NCI-H1417 treated with DMSO at 0.1 percent for 48 hours (cell line): ENCODE measurements around the gene PCP4.
"Not testable (repeated sequence)": the region's sequence is repeated elsewhere in the genome, so short reads cannot be mapped to it uniquely, and the experiment has no call there.

Source experiments
- DNase-seq: peaks from one replicate; lab custom pipeline; 2025; lab: John Stamatoyannopoulos, UW

PCP4 gene

DNA sequence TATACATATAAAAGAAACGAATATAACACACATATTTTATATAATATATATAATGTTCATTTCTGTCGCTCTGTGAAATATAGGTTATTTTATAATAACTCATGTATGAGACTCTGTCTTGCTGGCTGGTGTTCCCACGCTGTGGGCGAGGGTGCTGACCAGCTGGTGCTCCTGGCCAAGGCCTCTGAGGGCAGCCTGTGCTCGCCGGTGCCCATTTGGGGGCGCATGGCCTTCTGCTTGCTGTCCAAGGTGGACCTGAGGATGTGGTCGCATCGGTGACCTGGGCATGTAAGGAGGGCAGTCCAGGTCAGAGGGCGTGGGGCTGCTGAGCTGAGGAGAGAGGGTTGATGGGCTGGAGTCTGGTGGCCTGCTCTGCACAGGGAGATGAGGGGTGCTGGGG is 1.1 kb upstream of the PCP4 start:
- no peak for DNase-seq

DNA sequence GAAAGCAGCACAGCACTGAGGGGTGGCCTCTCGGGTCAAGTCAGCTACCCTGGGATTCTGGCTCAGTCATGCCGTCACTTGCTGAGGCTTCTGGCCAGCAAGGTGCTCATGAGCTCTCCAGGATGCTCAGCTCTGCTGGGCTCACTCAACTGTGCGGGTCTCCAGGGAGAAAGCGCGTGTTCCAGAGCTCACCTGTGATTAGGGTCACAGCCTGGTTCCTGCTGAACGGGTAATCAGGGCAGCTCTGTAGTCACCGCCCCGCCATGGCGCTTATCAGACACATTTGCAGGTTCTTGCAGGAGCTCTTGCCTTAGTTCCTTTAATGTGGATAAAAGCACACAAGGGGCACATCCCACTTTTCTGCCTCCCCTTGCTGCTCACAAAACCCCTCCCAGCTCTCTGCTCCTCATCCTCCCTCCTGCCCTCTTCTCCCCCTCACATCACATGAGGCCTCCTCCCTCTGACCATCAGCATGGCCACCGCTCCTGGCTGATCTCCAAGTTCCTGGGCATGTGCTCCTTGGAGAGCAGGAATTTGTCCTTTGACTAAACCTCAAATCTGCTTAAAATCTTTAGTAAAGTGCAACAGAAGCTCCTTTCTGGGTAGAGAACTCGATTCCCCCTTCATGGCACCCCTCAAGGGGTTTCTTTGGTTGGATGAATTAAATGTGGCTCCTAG is 2.0 kb downstream of the PCP4 start:
- DNase-seq, result no peak

DNA sequence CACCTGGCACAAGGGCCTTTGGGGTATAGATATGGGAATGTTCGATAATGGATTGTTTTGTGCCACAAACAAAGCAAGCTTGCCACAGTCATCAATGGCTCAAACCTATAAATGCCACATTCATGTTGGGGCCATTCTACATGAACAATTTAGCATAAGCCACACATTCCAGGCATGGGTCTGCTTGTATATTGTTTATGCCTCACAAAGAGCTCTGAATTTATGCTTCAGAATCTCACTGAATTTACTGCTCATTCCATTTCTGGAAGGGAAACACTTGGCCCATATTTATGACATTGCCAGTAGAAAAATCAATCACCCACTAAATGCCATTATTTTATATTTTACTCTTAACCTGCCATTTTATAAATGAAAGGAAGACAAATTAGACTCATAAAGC is 6.4 kb downstream of the PCP4 start:
- DNase-seq, result no peak

DNA sequence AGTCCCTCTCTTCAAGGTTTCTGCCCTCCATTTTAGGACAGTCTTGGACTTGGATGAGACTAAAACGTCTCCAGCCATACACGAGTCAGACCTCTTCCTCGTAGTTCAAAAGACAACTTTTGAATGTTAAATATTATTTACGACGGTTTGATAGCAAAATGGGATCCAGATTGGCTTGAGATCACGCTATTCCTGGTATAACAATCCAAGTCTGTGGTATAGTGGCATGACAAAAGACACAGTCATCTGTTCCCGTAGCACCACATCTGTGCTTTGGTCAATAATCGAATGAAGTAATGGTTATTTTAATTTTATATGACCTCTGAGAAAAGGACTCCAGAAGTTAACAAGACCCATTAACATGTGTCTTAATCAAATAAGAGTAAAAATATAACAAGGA is 7.0 kb downstream of the PCP4 start:
- no peak for DNase-seq

DNA sequence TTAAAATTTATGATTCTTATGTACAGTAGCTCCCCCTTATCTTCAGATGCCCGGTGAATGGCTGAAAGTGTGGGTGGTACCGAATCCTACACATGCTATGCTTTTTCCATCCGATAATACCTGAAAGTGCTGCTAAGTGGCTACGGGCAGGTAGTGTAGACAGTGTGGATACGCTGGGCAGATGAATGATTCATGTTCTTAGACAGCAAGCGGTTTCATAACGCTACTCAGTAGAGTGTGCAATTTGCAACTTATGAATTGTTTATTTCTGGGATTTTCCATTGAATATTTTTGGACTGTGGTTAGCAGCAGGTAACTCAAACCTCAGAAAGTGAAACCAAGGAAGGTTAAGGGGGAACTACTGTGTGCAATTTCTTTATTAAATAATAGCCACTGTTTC is 7.5 kb downstream of the PCP4 start:
- DNase-seq, result no peak

DNA sequence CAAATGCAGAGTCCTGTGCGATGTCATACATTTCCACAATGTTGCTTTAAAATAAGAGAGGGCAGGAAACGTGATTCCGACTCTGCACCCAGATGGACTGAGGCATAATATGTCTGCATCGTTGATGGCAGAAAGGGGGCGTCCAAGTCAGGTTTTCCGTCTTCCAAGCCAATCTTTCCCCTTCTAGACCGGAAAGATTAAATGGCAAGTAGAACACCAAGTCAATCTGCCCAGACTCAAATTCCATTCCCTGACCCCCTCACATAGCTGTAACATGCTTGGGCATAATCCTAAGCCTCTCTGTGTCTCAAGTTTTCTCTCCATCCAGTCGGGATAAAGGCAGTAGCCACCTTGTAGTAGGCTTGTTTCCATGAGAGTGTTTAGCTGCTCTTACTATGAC is 14.4 kb downstream of the PCP4 start:
- DNase-seq, result no peak

DNA sequence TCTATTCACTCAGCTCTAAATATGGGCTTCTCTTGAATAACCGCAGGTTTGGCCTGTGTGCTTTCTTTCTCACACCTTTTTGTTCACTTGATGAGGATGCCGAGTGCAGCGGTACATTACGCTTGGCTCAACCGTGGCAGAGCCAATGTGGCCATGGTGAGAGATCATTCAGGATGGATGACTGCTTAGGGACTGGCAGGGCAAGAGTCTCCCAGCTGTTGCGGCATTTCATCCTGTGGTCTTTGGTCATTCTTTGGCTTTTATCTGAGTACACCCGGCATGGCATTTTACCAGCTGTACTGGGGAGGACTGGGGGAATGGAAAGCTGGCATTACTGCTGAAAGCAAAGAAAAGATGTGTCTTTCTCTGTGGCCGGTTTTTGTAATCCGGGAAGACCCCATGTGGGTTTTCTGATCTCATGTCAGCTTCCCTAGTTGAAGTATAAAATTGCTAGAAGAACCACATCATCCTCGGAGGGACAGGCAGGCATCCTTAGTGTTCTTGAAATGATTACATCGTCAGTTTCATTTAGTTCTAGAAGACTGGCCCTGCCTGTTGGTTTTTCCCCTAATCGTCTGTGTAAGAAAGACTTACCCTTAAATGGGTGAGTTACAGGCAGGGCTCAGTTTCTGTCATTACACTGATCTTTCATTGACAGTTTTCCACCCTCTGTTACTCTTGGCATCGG is 15.1 kb downstream of the PCP4 start:
- DNase-seq, result no peak

DNA sequence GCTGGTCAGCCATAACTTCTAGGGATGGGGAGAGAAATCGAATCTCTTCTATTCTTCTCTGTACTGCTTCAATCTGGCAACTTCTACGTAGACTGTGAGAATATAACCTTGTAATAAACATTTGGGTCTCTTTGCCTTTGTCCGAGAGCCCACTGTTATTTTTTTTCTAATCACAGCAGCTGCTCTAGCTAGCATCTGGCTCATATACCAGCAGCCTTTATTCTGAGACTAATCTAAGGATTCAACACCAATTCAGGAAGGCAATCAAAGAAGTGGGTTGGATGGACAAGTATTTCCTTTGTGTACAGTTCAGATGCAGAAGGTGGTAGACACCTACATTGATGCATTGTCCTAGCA is 15.6 kb downstream of the PCP4 start:
- DNase-seq, result no peak

DNA sequence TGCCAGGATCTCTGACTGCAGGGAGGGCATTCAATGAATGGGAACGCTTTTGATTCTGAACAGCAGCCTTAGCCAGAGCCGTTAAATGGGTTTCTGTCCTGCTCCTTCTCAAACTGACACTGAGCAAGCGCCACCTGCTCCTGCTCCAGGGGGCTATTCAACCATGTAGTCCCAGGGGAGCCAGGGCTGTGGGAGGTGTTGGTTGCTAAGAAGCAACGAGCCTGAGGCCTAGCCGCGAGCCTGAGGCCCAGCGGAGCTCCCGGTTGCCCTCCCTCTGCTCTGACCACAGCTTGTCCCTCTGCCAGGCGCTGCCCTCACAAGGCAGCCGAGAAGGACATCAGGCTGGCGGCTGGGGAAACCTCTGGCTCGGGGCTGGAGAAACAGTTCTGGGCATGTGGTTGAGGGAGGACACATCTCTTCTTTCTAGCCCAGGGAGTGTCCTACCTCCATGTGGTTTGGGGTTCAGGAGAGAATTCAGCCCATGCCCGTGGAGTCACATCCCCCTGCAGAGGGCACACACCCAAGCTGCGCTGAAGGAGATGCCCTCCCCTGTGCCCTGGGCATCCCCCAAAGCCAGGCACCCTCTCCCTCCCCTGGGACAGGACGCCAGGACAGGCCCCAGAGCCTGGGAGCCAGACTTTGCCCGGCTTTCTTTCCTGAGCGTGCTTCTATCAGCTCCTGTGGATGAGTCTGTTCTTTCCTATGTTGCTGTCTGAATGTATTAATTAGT is 18.0 kb downstream of the PCP4 start:
- peak; percentile 73 for DNase-seq

DNA sequence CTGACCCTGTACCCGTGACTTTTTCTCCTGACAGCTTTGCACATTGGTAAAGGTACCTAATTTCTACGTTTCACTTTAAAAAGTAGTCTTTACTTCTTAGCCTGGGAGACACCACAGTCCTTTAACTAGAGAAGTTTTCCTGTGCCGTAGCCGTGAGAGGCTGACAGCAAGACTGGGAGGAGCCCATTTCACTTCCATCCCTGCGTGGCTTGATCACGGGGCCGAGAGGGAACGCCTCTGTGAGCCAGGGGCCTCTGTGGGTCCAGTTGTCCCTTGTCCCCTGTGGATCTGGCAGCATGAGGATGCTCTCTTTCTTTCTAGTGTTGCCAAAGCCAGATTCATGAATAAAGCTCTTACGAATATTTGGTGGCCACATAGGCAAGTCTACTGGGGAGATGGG is 21.6 kb downstream of the PCP4 start:
- DNase-seq, result no peak

DNA sequence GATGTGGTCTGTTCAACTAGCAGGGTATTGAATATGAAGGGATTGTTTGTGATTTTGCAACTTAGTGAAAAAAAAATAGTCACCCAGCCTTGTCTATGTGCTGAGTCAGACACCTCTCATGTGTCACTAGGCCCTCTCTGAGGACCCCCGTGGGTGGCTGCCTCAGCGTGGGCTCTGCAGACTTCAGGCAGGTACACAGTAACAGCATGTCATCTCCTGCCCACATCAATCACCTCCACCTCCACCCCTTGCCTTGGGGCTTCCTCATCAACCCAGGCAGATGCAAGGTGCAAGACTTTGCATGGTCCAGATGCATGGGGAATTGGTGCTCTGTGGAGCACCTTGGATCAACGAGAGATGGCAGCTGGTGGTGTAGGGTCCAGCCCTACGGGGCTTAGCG is 23.9 kb downstream of the PCP4 start:
- DNase-seq, result no peak

DNA sequence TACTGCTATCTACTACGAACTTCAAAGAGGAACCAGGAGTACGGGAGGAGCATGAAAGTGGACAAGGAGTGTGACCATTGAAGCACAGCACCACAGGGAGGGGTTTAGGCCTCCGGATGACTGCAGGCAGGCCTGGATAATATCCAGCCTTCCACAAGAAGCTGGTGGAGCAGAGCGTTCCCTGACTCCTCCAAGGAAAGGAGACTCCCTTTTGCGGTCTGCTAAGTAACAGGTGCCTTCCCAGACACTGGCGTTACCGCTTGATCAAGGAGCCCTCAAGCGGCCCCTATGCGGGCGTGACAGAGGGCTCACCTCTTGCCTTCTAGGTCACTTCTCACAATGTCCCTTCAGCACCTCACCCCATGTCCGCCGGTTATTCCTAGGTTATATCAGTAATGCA is 24.6 kb downstream of the PCP4 start:
- DNase-seq, result not testable (repeated sequence)

DNA sequence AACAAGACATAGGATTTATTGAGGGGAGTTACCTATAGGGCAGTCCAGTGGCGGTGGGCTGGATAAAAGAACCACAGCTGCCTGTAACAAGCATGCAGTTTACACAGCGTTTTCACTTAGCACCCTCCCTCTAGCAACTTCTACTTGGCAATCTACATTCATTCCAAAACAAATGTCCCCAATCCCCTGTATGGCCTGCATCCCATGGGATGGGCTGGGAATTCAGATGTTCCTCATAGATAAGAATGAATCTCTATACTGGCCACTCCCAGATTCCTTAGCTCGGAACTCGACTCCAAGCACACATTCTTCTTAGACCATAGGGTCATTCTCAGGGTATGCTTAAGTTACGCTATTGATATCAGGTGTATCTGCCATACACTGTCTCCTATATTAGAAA is 33.3 kb downstream of the PCP4 start:
- no peak for DNase-seq

DNA sequence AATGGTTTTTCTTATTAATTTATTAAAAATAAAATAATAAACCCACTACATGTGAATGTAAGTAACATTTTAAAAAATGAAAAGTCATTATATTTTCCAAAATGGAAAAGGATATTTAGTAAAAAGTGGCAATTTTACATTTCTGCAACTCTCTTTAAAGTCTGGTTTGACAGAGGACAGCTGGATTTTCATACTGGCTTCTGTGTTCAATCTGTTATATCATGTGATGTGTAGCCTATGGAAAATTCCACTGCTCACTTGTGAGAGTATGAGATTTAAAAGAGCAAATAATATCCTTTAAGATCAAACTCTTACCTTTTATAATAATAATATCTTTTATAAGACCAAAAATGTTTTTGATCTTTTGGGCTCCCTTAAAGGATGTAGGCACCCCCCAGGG is 33.7 kb downstream of the PCP4 start:
- no peak for DNase-seq

DNA sequence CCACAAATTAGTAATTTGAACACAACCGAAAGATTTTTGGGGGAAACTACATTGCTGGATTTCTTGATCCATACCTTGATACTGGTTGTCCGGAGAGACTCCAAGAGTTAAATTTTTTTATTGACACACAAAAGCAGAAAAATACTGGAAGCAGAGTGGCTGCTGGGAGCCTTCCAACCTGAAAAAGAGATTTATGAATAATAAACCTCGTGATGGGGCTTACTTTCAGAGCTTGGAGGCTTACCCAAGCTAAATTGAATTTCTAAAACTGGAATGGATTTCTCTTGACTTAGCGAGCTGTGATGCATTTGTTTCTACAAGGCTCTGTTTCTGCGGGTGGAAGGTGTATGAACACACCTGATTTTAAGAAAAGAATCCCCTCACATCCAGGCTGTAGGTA is 35.7 kb downstream of the PCP4 start:
- no peak for DNase-seq

DNA sequence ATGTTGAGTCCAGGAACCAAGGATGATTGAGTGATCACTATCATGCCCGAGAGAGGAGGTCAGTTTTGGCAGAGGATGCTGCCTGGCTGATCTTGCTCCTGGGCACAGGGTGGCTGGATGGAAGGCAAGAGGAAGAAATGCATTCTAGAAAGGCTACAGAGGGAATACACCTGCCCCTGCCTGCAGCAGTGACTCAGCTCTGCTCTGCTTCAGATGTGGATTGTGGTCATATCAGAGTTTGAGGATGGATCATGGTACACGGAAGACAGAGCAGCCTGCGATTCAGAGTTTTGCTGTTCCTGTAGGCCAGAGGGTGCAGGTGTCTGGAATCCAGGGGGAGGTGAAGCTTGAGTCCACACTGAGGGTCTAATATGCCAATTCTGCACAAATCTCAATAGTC is 37.2 kb downstream of the PCP4 start:
- DNase-seq, result no peak

DNA sequence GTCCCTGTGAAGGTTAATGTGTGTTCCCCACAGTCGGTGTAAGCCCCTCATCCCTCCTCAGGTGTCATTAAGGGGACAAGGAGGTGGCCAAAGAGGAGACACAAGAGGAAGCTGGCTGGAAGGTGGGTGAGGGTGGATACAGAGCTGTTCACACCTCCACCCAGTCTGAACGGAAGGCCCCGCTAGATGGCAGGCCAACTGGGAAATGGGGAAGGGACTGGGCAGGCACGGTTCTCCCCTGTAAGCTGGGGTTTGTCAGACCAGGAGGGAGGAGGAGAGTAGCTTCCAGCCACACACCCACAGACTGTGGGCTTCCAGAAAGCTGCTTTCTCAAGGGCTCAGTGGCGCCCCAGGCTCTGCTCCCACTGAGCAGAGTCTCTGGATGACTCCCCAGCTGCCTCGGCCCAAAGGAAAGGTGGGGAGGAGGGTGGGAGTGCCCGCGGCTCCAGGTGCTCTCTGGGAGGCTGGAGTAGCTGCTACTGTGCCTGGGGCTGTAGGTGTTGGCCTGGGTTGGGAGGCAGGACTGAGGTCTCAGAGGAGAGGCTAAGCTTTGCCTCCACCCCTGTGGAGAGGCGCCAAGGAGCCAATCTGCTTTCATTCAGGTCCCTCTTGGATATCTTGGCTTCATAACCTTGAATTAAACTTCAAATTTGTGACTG is 41.2 kb downstream of the PCP4 start:
- DNase-seq, result no peak

DNA sequence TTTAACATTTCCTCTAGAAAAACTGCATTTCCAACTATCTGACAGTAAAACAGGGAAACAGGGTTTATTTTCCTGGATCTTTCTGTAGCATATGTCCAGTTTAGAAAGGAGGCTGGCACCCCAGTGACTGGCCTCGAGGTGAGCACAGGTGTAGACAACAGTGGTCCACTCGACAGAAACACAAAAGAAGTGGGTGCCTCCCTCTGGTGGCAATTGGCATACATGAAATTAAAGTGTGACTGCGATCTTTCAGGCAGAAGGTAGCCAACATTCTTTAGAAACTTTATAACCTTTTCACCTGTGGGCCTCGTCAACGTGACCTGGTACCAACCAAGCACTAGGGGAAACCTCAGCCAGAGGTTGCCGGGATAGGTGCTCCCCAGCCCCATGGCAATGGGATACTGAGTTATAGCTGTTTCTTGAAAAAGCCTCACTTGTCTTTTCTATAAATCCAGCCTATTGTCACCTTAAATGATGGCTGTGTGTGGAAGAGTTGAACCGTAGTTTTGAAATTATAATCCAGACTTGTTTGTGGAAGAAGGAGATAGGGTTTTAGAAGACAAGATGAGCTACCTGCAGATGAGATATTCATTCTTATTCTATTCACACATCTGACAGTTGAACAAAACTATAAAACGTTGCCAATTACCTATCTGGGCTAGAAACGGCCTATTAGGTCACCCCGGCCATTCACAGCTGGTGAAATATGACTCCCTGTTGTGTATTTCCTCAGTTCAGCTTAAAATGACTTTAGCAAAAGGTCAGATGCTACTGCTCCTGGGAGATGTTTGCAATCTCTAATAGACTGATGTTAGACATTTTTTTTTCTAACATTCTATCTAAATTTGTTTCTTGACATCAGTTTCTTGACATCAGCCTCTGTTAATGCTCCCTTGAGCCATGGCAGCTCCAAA is 44.3 kb downstream of the PCP4 start:
- DNase-seq, result no peak

DNA sequence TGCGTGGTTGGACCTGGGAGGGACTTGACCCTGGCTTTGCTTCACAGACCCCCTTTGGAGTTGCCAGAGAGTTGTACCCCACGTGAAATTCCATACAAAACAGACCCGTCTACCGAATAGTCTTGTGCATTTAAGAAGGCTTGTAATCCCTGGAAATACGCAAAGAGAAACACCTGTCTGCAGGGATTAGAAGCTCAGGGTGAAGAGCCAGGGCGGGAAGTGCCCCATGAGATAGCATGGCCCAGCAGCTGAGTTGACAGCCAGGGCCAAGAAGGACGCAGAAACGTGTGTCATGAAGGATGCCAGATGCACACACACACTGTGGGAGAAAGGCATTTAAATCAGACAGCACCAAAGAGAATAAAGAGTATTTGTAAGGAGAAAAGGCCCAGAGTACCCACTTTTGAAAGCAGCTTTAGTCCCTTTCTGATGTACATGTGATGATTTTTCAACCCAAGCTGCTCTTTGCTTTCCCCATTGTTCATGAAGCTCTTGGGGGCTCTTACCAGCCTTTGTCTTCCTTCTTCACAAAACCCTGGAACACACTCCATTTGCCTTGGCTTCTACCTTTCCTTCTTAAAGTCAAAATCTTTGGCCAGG is 46.6 kb downstream of the PCP4 start:
- DNase-seq, result no peak

DNA sequence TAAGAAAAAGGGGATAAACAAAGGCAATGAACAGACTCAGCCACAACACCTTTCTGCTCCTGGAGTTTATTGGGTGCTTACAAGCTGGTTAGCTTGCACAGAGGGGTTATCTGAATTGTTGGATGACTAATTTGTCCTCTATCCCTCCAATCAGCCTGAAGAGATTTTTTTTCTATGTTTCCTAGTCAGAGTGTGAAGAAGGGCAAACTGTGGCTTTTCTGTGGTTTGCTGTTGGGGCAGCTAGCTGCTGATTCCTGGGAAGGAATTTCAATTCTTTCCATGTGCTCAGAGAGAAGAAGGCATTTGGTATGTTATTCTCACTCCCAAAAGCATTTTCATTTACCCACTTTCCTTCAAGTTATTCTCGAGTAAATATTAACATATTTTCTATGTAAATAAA is 48.6 kb downstream of the PCP4 start:
- DNase-seq, result no peak

DNA sequence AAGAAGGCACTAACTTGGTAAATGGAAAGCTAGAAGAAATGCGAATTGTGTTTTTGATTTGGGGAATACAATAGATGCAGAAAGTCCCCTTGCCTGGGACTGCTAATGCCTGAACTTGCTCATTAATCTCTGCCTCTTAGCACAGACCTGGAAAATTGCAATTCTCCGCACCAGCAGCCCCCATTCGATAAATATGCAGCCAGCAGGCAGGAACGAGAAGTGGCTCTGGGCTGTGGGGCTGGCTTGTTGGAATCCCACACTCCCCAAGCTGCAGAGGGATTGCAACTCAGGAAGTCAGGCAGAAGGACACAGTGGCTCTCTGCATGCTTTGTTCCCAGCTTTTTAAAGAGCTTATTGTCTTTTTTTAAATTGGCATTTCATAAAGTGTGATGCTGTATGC is 51.3 kb downstream of the PCP4 start:
- no peak for DNase-seq

DNA sequence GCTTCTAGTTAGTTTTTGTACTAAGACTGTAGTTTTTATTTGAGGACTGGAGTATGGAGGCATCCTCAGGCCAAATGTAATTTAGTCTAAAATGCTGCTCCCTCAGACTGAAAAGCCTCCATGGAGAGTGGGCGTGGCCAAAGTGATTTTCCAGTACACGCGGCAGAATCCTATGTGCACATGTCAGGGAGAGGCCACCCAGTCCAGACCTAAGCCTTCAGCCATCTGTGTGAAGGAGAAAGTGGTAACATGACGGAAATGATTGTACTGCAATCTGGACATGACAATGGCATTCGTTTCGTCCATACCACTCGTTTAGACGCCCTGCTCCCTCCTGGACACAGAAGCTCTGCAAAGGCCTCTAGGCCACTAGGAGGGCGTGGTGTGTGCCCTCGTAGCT is 56.2 kb downstream of the PCP4 start:
- DNase-seq, result no peak
